Measurements from ENCODE around the gene BPIFA2. TPM values are rescaled to one million over a fixed set of nuclear protein-coding genes. Genes with fewer than 3 reads are reported as not detected.

Gene BPIFA2
- total and polyA plus RNA-seq, 10 of the 15 experiments (the other 5 are each of a cell fraction or from before 2014, with no cell fraction given) = not detected

GRCh38 chr20:33178726-33179125, 10.8 kb downstream of the BPIFA2 start:
- POLR2A ChIA-PET = no interaction called here
- H4K20me1 ChIP-seq (ENCODE audit: control insufficient read depth, insufficient read depth) = no peaks in the 10 kb centered on the region
- in situ Hi-C loops (cut with MboI) = no loop called here
- H3K4me2 ChIP-seq (ENCODE audit: control insufficient read depth, insufficient read depth) = no peak overlapping the region
- DNase-seq (ENCODE audit: low read depth, low spot score) (no peak), ATAC-seq (no peak), FAIRE-seq (no peak)
- intact Hi-C loops (cut with micrococcal nuclease; ENCODE audit: unreplicated experiment) = loop anchor here (10.0 kb wide), 1 partner anchor 64 kb away; no protein-coding TSS in a partner anchor
- H3K27ac ChIP-seq (ENCODE audit: control insufficient read depth, insufficient read depth) = no peak overlapping the region
- H3K27me3 ChIP-seq (replicated peaks in 1 of 2; ENCODE audit: control insufficient read depth in 2 of 2, insufficient read depth in 2 of 2, low read length in 1 of 2) = peaks cover 0 to 2% of the 10 kb centered on the region in 2 experiments; a peak in 1 of 4 replicates
- no TSS peak for BruUV-seq (replicated peaks)
- H3K4me1 ChIP-seq (ENCODE audit: control insufficient read depth, insufficient read depth, low read length) = no peaks in the 10 kb centered on the region
- CTCF ChIA-PET = no interaction called here
- peaks cover 2% of the 10 kb centered on the region; the same call in 1 of the 3 replicates for H3K9me3 ChIP-seq (replicated peaks; ENCODE audit: control insufficient read depth, insufficient read depth, low read length)
- SMC1A ChIA-PET (ENCODE audit: uncharacterized antibody, unreplicated experiment) = no interaction called here
- H3K36me3 ChIP-seq (ENCODE audit: control insufficient read depth in 2 of 2, insufficient read depth in 2 of 2, low read length in 1 of 2) = no peaks in the 10 kb centered on the region
- no peak overlapping the region for H3K9ac ChIP-seq (ENCODE audit: control insufficient read depth, insufficient read depth, low read length)
- TF ChIP-seq YY1 (IDR thresholded peaks at IDR 0.05; ENCODE audit: low read depth, low read length) = no peak
- TF ChIP-seq NR2F1 (conservative IDR thresholded peaks at IDR 0.05) = no peak
- no peak for TF ChIP-seq SREBF2 (IDR thresholded peaks at IDR 0.05; ENCODE audit: low read length)
- no peak for TF ChIP-seq KAT2A (conservative IDR thresholded peaks at IDR 0.05; ENCODE audit: control insufficient read depth, low read depth, low read length)
- no peak for TF ChIP-seq IRF4 (IDR thresholded peaks at IDR 0.05; ENCODE audit: low read depth, low read length)
- no peak for TF ChIP-seq CHD4 (IDR thresholded peaks at IDR 0.05)
- TF ChIP-seq CEBPB (IDR thresholded peaks at IDR 0.05; ENCODE audit: borderline replicate concordance in 1 of 2, low read depth in 2 of 2, low read length in 2 of 2) = no peak
- no peak for TF ChIP-seq E2F4 (IDR thresholded peaks at IDR 0.05; ENCODE audit: low read depth, low read length)
- TF ChIP-seq FOXM1 (IDR thresholded peaks at IDR 0.05; ENCODE audit: low read depth, low read length) = no peak
- TF ChIP-seq, protein P1, sequence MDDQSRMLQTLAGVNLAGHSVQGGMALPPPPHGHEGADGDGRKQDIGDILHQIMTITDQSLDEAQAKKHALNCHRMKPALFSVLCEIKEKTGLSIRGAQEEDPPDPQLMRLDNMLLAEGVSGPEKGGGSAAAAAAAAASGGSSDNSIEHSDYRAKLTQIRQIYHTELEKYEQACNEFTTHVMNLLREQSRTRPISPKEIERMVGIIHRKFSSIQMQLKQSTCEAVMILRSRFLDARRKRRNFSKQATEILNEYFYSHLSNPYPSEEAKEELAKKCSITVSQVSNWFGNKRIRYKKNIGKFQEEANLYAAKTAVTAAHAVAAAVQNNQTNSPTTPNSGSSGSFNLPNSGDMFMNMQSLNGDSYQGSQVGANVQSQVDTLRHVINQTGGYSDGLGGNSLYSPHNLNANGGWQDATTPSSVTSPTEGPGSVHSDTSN (IDR thresholded peaks at IDR 0.05; ENCODE audit: insufficient replicate concordance, low read depth, low read length) = no peak
- TF ChIP-seq ZNF687 (IDR thresholded peaks at IDR 0.05) = no peak
- TF ChIP-seq SIN3A (IDR thresholded peaks at IDR 0.05; ENCODE audit: low read depth, low read length) = no peak
- H2AFZ ChIP-seq (ENCODE audit: control insufficient read depth, low read depth, low read length) = no peak overlapping the region
- no peak overlapping the region for H3K4me3 ChIP-seq
- 58% methylated on average over 6 of the region's 6 CpGs for WGBS (ENCODE audit: insufficient coverage, insufficient replicate concordance, low lambda C conversion rate, missing lambda C conversion rate)
- H3K79me2 ChIP-seq (ENCODE audit: control insufficient read depth, insufficient read depth, low read length) = no peaks in the 10 kb centered on the region
- RAD21 ChIA-PET (ENCODE audit: unreplicated experiment) = no interaction called here
